Glomerular visceral epithelial cell (primary cell): ENCODE data around the gene JAZF1.

Source experiments
- DNase-seq: peaks from one replicate; pipeline ENCODE4 v3.0.0-alpha.2; 2016; ENCODE audit errors: extremely low spot score

The JAZF1 gene

GRCh38 chr7:27840313-27840712, 340.3 kb downstream of the JAZF1 start:
- DNase-seq: no peak

GRCh38 chr7:27839099-27839498, 341.5 kb downstream of the JAZF1 start:
- no peak for DNase-seq

GRCh38 chr7:27836536-27836935, 344.1 kb downstream of the JAZF1 start:
- no peak for DNase-seq

- no peak for DNase-seq
Measured at GRCh38 chr7:27835376-27835775, 345.2 kb downstream of the JAZF1 start.

- no peak for DNase-seq
Measured at GRCh38 chr7:27834179-27834921, 346.2 kb downstream of the JAZF1 start.

- no peak for DNase-seq
Measured at GRCh38 chr7:27826357-27826756, 354.2 kb downstream of the JAZF1 start.

GRCh38 chr7:27825891-27826290, 354.7 kb downstream of the JAZF1 start:
- no peak for DNase-seq

GRCh38 chr7:27822245-27822644, 358.4 kb downstream of the JAZF1 start:
- DNase-seq: no peak

- DNase-seq: no peak
Measured at GRCh38 chr7:27812706-27813105, 367.9 kb downstream of the JAZF1 start.

- DNase-seq: no peak
Measured at GRCh38 chr7:27810186-27810585, 370.4 kb downstream of the JAZF1 start.

GRCh38 chr7:27808626-27809025, 372.0 kb downstream of the JAZF1 start:
- peak; percentile 5 for DNase-seq

- no peak for DNase-seq
Measured at GRCh38 chr7:27804139-27804538, 376.5 kb downstream of the JAZF1 start.

- no peak for DNase-seq
Measured at GRCh38 chr7:27802999-27803398, 377.6 kb downstream of the JAZF1 start.

GRCh38 chr7:27799212-27799611, 381.4 kb downstream of the JAZF1 start:
- no peak for DNase-seq

- DNase-seq: no peak
Measured at GRCh38 chr7:27795977-27796376, 384.6 kb downstream of the JAZF1 start.

GRCh38 chr7:27793780-27794179, 386.8 kb downstream of the JAZF1 start:
- no peak for DNase-seq

- DNase-seq: no peak
Measured at GRCh38 chr7:27788437-27788836, 392.2 kb downstream of the JAZF1 start.

- DNase-seq: peak; percentile 51
Measured at GRCh38 chr7:27784399-27785053, 396.1 kb downstream of the JAZF1 start.

GRCh38 chr7:27782849-27783248, 397.7 kb downstream of the JAZF1 start:
- no peak for DNase-seq

GRCh38 chr7:27781188-27781587, 399.4 kb downstream of the JAZF1 start:
- no peak for DNase-seq
